Gastrocnemius medialis (tissue), 4 donors: ENCODE data around the gene TYSND1.

ENCODE experiments used
- CTCF ChIP-seq, 5 experiments: fragments of 450-650 bp in 3 of 5; fragments of 200-600 bp in 2 of 5; sonication (generic) in 2 of 5; IDR thresholded peaks in 4 of 5; conservative IDR thresholded peaks in 1 of 5; 1 replicate in 4 of 5; 2 replicates in 1 of 5; pipeline ENCODE4 v1.5.1; 2016 to 2019; ENCODE audit warnings: antibody characterized with exemption in 5 of 5, mild to moderate bottlenecking in 3 of 5, moderate library complexity in 3 of 5
- POLR2A ChIP-seq, 2 donors: fragments of 450-650 bp; IDR thresholded peaks; one replicate each; pipeline ENCODE4 v1.6.1; 2017; ENCODE audit warnings: antibody characterized with exemption in 2 of 2, mild to moderate bottlenecking in 2 of 2, moderate library complexity in 2 of 2

- TF ChIP-seq CTCF (IDR thresholded peaks at IDR 0.05 in 4 of 5, conservative IDR thresholded peaks at IDR 0.05 in 1 of 5) (no peak), POLR2A (IDR thresholded peaks at IDR 0.05) (no peak)
These were observed 27.3 kb downstream of the TYSND1 start for GRCh38 chr10:70119197-70119596.
